Activated naive CD4-positive, alpha-beta T cell treated with Interleukin-2 at 50 U/mL for 16 hours (primary cell): ENCODE measurements around the gene POLN.

Experiments used
- DNase-seq: peaks from one replicate; pipeline ENCODE4 v3.0.0-alpha.2; 2020

Gene POLN

GRCh38 chr4:2025817-2026216, 216.1 kb downstream of the POLN start:
- DNase-seq, result no peak

DNA sequence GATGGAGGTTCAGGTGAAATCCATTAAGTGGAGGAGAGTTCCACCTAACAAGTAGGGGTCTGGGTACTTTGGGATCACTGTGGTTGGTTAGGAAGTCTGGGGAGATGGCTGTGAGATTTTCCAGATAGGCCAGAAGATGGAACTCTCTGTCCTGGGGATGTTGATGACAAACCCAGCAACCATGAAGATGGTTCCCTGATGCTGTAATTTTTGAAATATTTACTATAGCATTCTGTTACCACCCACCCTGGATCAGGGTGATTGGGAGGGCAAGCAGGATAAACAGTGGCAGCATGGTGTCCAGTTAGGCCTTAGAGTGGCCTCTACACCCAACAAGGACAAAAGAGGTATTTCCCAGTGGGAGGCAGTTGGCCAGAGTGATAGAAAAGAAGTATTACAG, 217.2 kb downstream of the POLN start:
- DNase-seq, result no peak
